Right ventricle myocardium inferior (tissue), 1 donor: ENCODE results near the gene OCA2. TPM values are rescaled to one million over a fixed set of nuclear protein-coding genes. Genes with fewer than 3 reads are reported as not detected.

Source experiments
- ATAC-seq: fragments of 200-7000 bp; cut with Tn5 transposase; one replicate; pipeline ENCODE4 v1.9.1; 2020; ENCODE audit warnings: mild to moderate bottlenecking, moderate library complexity
- DNase-seq: peaks from one replicate; pipeline ENCODE4 v3.0.0; 2021; ENCODE audit errors: missing footprints
- intact Hi-C: fragments of 100-400 bp; cut with DNase I; formaldehyde crosslinking; loops from one replicate; pipeline ENCODE4 v1.11.0; 2022
- total RNA-seq: library from RNA; stranded (reverse); fragmentation: NEBNext Ultra II Directional; extraction: Animal tissue kit (Norgen Biotek cat#: 25700); gene quantifications from one replicate; pipeline ENCODE4 v1.2.1, GENCODE V29; 2021
- donor health status: DM: no; HTN: yes; CAD: no; lungs with severe emphysema.

OCA2 gene
- total RNA-seq, 1 donor from 2014 or later: not detected

DNA sequence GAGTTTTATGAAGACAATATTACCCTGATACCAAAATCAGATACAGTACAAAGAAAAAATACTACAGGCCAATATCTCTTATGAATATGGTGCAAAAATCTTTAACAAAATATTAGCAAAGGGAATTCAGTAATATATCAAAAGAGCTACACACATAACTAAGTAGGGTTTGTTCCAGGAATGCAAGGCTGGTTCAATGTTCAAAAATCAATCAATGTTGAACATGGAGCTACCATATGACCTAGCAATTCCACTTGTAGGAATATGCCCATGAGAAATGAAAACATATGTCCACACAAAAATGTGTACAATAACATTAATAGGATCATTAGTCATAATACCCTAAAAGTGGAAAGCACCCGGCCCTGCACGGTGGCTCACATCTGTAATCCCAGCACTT lies 7.8 kb downstream of the OCA2 start:
- ATAC-seq (no peak), DNase-seq (no peak)
- intact Hi-C loops: no loop called here

DNA sequence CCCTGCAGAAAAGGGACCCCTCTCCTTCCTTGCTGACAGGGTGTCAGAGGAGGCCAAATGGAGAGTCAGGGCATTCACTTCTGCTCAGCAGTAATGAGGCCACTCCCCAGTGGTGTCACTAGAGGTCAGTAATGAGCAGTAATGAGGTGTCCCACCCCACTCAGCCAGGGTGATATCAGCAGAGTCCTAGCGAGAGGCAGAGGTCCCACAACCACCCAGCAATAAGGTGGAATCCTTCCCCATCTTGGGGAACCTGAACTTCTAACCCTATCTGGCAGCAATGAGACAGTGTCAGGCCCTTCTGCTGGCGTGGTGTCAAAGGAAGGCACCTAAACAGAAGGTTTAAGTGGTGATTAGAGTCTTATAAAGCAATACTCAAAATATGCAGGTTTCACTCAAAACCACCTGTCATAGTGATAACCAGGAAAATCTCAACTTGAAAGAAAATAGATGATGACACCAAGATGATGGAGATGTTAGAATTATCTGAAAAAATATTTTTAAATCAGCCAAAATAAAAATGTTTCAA lies 12.9 kb downstream of the OCA2 start:
- ATAC-seq (peak; percentile 96), DNase-seq (no peak)
- intact Hi-C loops: loop anchor here (5.0 kb wide), 1 partner anchor 36 kb away; no protein-coding TSS in a partner anchor

DNA sequence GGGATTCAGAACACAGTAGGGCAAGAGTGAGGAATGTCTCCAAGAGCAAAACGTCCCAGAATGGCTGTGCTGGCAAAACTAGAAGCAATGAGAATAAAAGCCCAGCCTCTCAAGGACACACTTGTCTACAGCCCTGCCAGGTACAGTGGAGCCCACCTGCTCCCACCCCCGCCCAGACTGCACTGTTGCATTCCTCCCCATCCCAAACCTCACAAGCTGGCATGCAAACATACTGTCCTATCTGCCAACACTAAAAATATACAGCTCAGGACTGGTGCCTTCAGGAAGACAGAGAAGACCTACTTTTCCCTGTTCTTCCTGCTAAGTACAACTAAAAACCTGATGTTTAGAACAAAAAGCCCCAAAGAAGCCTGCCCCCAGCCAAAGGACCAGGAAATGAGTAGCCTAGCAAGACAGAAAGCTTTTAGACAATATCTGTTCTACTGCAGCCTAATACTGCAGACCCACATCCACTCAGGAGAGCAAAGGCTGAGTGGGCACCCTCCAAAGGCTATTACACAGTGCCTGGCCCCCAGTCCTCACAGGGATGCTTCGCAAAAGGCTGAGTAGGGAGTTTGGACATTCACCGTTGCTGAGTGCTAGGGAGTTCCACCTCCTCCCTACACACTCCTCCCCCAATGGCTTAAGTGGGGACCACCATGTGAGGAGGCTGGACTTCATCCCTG lies 13.5 kb downstream of the OCA2 start:
- ATAC-seq: peak; percentile 63
- intact Hi-C loops: loop anchor here (5.0 kb wide), 1 partner anchor 37 kb away; no protein-coding TSS in a partner anchor
- DNase-seq: no peak

DNA sequence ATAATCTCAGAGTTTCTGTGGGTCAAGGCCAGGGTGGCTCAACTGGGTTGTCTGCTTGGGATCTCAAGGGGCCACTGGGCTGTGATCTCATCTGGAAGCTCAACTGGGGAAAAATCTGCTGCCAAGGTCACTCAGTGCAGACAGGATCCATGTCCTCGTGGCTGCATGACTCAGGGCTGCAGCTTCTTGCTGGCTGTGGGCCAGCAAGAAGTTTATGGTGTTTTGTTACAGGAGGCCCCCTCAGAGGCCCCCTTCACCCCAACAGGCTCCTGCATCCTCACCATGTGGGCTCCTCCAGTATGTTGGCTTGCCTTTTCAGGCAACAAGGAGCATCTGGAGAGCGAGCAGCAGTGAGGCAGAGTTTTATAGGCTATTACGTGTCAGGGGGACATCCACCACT lies 14.6 kb downstream of the OCA2 start:
- intact Hi-C loops: no loop called here
- ATAC-seq (no peak), DNase-seq (no peak)

DNA sequence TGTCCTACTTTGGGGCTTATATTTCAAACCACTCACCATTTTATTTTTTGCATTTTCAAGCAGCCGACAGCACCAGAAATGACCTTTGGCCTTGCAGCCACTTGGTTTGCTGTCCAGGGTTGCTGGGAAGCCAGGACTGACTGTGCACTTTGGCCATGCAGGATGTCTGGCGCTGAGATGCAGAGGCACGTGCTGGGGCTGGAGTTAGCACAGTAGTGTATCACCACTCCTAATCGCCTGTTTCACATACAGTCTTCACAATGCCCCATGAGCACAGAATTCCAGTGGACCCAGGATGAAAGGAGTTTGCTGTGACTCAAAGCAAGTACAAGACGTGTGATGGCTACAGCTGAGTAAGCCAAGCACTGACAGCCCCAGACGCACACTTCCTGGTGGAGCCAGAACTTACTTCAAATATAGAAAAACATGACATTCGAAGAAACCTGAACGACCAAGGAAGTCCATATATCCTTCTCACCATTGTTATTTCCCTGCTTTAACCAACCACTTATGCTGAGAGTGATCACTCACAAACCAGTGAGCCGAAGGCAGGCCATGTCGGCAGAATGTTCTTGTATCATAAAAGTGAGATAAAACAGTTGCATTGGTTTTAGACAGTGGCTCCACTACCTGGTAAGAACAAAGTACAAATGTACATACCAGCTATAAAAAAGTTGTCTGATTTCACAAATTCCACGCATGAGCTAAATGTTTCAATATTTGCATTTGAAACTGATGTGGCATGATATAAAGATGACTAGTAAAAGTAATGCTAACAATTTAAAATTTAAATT lies 16.0 kb downstream of the OCA2 start:
- ATAC-seq (no peak), DNase-seq (no peak)
- intact Hi-C loops: no loop called here

DNA sequence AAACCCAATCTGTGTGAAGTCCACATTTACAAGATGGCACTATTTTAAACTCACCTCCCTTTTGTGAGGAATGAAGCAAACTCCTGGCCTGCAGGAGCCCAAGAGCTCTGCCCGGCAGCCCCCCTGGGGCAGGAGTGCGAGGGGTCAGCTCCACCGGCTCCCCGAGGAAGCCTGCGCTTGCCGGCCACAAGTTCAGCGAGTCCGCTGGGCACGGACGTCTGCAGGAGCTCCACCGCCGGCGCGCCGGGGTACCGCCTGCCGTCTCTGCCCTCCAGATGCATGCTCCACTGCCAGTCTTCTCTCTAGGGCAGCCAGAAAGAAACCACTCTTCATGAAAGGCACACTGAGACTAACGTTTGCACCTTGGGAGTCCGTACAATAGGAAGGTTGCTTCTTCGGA lies 17.5 kb downstream of the OCA2 start:
- ATAC-seq (no peak), DNase-seq (peak; percentile 60)
- intact Hi-C loops: no loop called here

DNA sequence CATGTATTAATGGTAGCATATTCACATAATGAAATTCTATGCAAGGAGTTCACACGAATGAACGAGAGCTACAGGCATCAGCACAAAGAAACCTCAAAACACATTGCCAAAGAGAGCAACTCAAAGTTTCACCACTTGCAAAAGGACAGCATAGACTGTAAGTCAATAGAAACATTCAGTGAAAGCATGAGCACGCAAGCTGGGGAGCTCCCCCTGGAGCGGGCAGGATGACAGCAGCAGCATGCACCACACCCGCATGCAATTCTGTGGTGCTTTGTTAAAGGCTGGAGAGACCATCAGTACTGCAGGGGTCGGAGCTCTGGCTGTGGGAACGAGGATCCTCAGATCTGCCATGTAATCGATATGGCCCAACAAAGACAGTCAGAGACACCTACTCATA lies 18.7 kb downstream of the OCA2 start:
- DNase-seq (no peak), ATAC-seq (no peak)
- intact Hi-C loops: no loop called here

DNA sequence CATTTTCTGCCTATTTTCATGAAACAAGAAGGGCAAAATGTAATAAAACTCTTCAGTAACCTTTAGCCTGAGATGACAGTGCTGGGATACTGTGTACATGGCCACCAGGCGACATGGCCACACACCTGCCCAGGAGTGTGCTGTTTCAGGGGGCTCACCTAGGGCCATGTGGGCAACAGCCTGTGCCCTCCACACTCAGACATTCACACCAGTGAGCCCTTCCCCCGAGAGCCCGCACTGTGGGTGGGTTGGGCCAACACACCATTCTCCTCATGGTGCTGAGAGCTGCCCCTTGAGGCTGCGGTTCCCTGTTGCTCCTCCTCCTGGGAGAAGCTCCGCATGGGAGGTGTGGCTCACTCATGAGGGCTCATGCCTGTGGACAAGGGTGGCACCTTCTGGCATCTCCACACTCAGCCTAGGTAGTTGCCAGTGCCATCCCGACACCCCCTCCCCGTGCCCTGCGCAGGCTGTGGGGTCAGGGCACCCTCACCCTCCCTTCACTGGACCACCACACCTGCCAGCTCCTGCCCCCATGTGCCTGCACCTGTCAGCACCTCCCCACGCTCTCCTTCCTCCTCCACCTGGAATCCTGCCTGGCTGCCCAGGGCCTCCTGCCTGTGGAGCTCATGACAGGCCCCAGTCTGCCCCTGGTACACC lies 19.7 kb downstream of the OCA2 start:
- DNase-seq (no peak), ATAC-seq (no peak)
- intact Hi-C loops: no loop called here

DNA sequence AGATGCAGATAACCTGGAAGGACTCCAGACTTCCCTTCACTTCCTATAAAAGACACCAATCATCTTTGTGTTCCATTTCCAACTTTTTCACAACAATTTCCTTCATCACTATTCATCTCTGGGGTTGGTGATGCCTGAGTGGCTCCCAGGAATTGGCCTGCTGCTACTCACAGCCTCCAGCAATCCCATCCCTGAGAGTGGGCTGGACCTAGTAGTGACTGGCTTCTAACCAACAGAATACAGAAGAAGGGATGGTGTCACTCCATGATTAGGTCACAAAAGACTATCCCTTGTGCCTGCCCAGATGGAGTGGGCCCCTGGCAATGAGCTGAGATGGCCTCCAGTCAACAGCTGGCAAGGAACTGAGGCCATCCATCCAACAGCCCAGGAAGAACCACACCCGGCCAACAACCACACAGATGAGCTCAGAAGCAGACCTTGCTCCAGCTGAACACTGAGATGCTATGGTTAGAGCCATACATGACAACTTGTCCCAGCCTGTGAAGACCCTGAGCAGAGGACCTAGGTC lies 20.9 kb downstream of the OCA2 start:
- ATAC-seq (no peak), DNase-seq (no peak)
- intact Hi-C loops: no loop called here

DNA sequence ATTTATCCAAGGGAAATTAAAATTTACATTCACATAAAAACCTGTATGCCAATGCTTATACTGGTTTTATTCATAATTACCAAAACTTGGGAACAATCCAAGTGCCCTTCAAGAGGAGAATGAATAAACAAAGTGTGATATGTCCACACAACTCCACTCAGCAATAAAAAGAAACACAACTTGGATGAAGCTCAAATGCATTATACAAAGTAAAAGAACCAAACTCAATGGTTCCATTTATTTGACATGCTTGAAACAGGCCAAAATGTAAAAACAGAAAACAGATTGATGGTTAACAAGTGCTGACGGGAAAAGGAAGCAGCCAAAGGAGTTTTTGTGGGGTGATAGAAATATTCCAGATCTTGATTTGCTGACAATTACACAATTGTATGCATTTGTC lies 23.5 kb downstream of the OCA2 start:
- ATAC-seq (no peak), DNase-seq (no peak)
- intact Hi-C loops: no loop called here

DNA sequence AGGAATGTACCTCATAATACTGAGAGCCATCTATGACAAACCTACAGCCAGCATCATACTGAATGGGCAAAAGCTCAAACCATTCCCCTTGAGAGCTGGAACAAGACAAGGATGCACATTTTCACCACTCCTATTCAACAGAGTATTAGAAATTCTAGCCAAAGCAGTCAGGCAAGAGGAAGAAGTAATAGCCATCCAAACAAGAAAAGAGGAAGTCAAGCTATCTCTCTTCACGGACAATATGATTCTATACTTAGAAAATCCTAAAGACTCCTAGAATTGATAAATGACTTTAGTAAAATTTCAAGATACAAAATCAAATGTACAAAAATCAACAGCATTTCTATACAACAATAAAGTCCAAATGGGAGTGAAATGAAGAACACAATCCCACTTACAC lies 30.2 kb downstream of the OCA2 start:
- ATAC-seq (no peak), DNase-seq (no peak)
- intact Hi-C loops: no loop called here

DNA sequence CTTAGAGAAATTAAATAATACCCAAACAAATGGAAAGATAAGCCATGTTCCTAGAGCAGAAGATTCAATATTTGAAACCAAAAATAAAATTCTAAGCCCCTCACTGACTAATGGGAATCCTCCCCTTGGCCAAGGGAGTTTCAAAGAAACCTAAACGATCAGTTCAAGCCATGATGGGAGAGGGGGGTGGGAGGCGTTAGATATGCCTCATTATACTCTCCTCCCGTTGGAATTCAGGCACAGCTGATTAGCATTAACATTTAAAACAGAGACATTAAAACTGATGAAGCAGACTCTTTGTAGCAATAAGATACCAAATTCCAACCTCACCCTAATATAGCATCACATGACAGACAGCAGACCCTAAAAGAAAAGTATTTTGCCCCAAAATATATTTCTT lies 32.9 kb downstream of the OCA2 start:
- DNase-seq (no peak), ATAC-seq (no peak)
- intact Hi-C loops: no loop called here

DNA sequence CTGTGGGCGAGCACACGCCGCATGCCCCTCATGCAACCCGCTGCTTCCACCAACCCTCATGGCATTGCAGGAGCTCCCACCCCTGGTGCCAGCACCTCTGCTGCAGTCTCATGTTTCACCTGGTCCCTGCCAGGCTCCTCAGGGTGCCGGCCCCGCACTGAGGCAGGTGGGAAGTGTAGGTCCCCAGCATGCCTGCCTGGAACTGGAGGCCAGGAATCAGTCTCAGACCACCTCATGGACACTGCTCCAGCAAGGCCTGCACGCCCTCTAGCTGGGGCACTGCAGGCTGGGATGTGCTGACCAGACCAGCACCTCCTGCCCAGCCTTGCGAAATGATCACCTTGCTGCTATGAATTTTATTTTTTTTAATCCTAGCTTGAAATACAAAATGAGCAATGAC lies 39.1 kb downstream of the OCA2 start:
- intact Hi-C loops: no loop called here
- DNase-seq: no peak
- ATAC-seq: no peak

DNA sequence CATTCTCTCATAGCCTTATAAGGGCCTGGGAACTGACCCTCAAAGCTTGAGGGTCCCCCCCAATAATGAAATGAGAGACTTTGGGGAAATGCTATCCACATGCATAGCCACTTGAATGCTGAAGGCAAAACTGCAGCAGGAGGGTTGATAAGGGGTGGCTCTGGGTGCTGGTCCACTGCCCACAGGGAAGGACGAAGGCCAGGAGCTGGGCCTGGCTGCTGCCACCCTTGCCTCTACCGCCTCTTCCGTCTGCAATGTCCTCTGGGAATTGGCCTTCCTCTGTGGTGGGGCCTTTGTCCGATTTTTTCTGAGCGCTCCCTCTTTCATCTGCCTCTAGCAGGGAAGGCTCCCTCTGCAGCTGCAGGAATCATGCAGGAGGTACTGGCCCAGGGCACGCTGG lies 41.0 kb downstream of the OCA2 start:
- no peak for DNase-seq
- ATAC-seq: no peak
- intact Hi-C loops: no loop called here

DNA sequence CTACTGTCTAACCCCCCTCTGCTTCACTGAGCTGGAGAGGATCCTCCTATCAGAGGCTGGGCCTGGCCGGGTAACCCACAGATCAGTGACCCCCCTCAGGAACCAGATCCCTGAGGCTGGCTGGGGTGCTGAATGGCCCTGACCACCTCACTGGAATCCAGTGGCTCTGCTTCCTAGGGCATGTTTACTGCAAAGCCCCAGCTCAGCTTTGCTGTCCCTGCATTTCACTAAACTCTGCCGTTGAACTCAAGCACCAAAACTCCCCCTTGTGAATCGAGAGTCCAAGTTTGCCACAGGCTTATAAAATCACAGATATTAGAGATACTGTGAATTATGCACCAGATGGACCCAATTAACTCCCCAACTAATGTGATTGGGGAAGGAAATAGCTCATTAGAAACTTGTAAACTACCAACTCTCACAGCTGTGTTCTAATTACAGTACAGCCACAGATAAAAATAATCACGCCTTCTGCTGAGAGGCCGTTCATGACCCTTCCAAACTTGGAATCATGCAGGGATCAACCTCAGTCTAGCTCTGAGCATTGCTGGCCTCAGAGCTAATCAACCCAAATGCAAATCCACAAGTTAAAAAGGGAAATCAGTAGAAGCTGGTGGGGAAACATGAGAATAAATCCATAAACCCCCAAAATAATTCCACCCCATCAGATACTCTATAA lies 47.0 kb downstream of the OCA2 start:
- peak; percentile 16 for ATAC-seq
- DNase-seq: no peak
- intact Hi-C loops: no loop called here

DNA sequence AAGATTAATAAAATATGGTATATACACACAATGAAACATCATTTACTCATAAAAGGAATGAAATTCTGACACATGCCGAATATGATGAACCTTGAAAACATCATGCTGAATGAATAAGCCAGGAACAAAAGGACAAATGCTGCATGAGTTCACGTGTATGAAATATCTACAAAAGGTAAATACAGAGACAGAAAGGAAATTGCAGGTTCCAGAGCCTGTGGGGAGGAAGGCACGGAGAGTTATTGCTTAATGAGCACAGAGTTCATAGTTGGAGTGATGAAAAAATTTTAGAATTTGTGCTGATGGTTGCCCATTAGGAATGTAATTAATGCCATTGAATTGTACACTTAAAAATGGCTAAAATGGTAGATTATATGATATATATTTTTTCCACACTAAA lies 49.5 kb downstream of the OCA2 start:
- ATAC-seq (no peak), DNase-seq (no peak)
- intact Hi-C loops: no loop called here

DNA sequence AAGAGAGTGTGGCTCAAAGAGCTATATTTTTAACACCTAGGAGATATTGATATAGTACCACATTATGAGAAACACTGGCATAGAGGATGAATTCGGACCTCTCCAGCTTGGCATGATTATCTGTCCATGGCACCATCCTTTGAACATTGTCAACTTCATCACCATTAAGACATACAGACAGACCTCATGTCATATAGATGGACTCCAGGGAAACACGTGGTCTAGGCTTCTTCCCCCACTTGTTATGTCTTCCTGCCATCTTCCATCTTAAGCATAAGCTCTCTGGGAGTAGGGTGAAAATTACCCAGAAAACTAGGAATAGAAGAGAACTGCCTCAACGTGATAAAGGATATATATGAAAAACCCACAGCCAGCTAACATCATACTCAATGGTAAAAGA lies 51.8 kb downstream of the OCA2 start:
- DNase-seq (no peak), ATAC-seq (no peak)
- intact Hi-C loops: no loop called here

DNA sequence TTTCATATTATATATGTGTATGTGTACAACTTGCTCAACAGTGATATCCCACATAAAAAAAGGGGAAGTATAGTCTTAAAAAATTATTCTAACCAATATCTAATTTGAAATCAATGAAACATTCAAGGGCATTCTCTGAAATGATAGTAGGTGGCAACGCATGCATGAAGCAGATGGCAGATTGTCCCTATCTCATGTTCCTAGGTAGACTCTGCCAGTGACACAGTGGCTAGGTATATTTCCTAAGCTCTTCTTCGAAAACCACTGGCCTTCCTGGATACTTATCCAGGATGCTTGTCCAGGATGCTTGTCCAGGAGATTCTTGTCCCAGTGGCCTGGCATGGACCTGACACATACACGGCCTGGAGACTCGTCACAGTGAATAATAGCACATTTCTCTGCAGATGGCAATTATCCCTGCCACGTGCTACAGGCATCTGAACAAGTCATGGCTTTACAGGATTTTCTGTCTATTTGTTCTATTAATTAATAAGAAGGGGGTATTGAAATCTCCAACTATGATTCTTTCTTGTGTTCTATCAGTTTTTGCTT lies 54.9 kb downstream of the OCA2 start:
- intact Hi-C loops: no loop called here
- ATAC-seq (no peak), DNase-seq (no peak)

DNA sequence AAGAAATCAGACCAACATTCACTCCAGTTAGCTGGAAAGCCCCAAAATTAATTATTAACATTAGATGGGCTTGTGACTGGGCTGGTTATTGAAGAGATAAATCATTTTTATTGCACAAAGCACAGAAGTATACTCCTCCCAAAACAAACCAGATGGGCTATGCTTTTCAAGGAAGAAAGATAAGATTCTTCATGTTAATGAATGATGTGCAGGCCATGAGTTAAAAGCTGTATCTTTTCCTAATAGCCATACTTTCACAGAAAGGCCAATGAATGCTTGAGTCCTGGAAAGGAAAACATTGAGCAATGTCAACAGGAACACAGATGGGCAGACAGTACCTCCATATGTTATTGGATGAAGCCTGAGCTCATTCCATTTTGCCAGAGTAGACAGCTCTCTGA lies 55.4 kb downstream of the OCA2 start:
- ATAC-seq: no peak
- DNase-seq: no peak
- intact Hi-C loops: no loop called here
